Muscle of leg (tissue), 11 donors: ENCODE measurements around the gene APBA2. TPM values are rescaled to one million over a fixed set of nuclear protein-coding genes. Genes with fewer than 3 reads are reported as not detected.

Source experiments
- DNase-seq: peaks from one replicate; pipeline ENCODE4 v3.0.0; 2013
- H3K27ac ChIP-seq: one replicate; pipeline ENCODE4 v1.5.1; 2013; ENCODE audit warnings: mild to moderate bottlenecking, low read length, control low read depth
- H3K27me3 ChIP-seq: one replicate; pipeline ENCODE4 v1.6.1; 2013; ENCODE audit warnings: low read length; ENCODE audit not compliant: control insufficient read depth, insufficient read depth
- H3K36me3 ChIP-seq: one replicate; pipeline ENCODE4 v1.6.1; 2013; ENCODE audit warnings: low read length; ENCODE audit not compliant: control insufficient read depth, insufficient read depth
- H3K4me1 ChIP-seq: one replicate; pipeline ENCODE4 v1.6.1; 2013; ENCODE audit warnings: low read length; ENCODE audit not compliant: control insufficient read depth, insufficient read depth
- H3K4me3 ChIP-seq: one replicate; pipeline ENCODE4 v1.5.1; 2013; ENCODE audit warnings: low read length, control low read depth
- H3K9me3 ChIP-seq: replicated peaks from 2 replicates; pipeline ENCODE4 v1.6.1; 2013; ENCODE audit warnings: low read depth, low read length; ENCODE audit not compliant: control insufficient read depth
- WGBS: methylation state at CpG from one replicate; pipeline ENCODE4 v1.1.5; 2013; ENCODE audit warnings: missing lambda C conversion rate; ENCODE audit not compliant: insufficient coverage; 5-methylcytosine and 5-hydroxymethylcytosine counted together
- polyA plus RNA-seq, 8 donors: library from polyadenylated mRNA; unstranded; fragments of 120-200 nt; gene quantifications; one replicate each; pipeline versions ENCODE4 v1.2.1 to v1.2.3, GENCODE V29; 2013; ENCODE audit warnings: inconsistent platforms in 1 of 8, low replicate concordance in 1 of 8; ENCODE audit not compliant: insufficient read length in 8 of 8, insufficient read depth in 1 of 8
- total RNA-seq: library from RNA; stranded (reverse); fragments of 120-200 nt; gene quantifications from one replicate; pipeline ENCODE4 v1.2.4, GENCODE V29; 2013

APBA2 gene
- total and polyA plus RNA-seq, 9 donors: 4.0 to 9.7 (median 5.7) TPM

GRCh38 chr15:28913171-28913765, 27.5 kb downstream of the APBA2 start:
- Histone ChIP-seq H3K4me3 (no peak overlapping the region), H3K27me3 (peaks cover 4% of the 10 kb centered on the region), H3K4me1 (no peaks in the 10 kb centered on the region), H3K9me3 (no peaks in the 10 kb centered on the region), H3K27ac (no peak overlapping the region), H3K36me3 (no peaks in the 10 kb centered on the region)
- 84% methylated on average over 6 of the region's 9 CpGs for WGBS
- no peak for DNase-seq

GRCh38 chr15:28914046-28914445, 28.3 kb downstream of the APBA2 start:
- Histone ChIP-seq H3K4me3 (no peak overlapping the region), H3K36me3 (no peaks in the 10 kb centered on the region), H3K27ac (no peak overlapping the region), H3K4me1 (no peaks in the 10 kb centered on the region), H3K9me3 (no peaks in the 10 kb centered on the region), H3K27me3 (peaks cover 4% of the 10 kb centered on the region)
- DNase-seq: no peak
- 100% methylated on average over 1 of the region's 3 CpGs for WGBS

GRCh38 chr15:28914483-28915023, 28.8 kb downstream of the APBA2 start:
- Histone ChIP-seq H3K4me3 (no peak overlapping the region), H3K27ac (no peak overlapping the region), H3K9me3 (no peaks in the 10 kb centered on the region), H3K36me3 (no peaks in the 10 kb centered on the region), H3K27me3 (peaks cover 4% of the 10 kb centered on the region), H3K4me1 (no peaks in the 10 kb centered on the region)
- WGBS: 56% methylated on average over 18 of the region's 18 CpGs
- DNase-seq: no peak

- Histone ChIP-seq H3K4me3 (no peak overlapping the region), H3K27ac (no peak overlapping the region), H3K27me3 (peaks cover 4% of the 10 kb centered on the region), H3K36me3 (no peaks in the 10 kb centered on the region), H3K4me1 (no peaks in the 10 kb centered on the region), H3K9me3 (no peaks in the 10 kb centered on the region)
- DNase-seq: no peak
- WGBS: 98% methylated on average over 3 of the region's 3 CpGs
Measured at GRCh38 chr15:28915041-28915810, 29.5 kb downstream of the APBA2 start.

- Histone ChIP-seq H3K4me3 (no peak overlapping the region), H3K9me3 (no peaks in the 10 kb centered on the region), H3K27ac (no peak overlapping the region), H3K4me1 (no peaks in the 10 kb centered on the region), H3K36me3 (no peaks in the 10 kb centered on the region), H3K27me3 (peaks cover 4% of the 10 kb centered on the region)
- 91% methylated on average over 12 of the region's 15 CpGs for WGBS
- DNase-seq: no peak
Measured at GRCh38 chr15:28915935-28916334, 30.2 kb downstream of the APBA2 start.

GRCh38 chr15:28917791-28918140, 32.0 kb downstream of the APBA2 start:
- H3K9me3 ChIP-seq: no peaks in the 10 kb centered on the region
- WGBS: 76% methylated on average over 9 of the region's 9 CpGs
- no peaks in the 10 kb centered on the region for H3K36me3 ChIP-seq
- DNase-seq: no peak
- no peak overlapping the region for H3K4me3 ChIP-seq
- H3K27me3 ChIP-seq: peaks cover 4% of the 10 kb centered on the region
- H3K27ac ChIP-seq: no peak overlapping the region
- H3K4me1 ChIP-seq: no peaks in the 10 kb centered on the region

- Histone ChIP-seq H3K27me3 (peaks cover 4% of the 10 kb centered on the region), H3K4me1 (no peaks in the 10 kb centered on the region), H3K4me3 (no peak overlapping the region), H3K36me3 (no peaks in the 10 kb centered on the region), H3K27ac (no peak overlapping the region), H3K9me3 (no peaks in the 10 kb centered on the region)
- DNase-seq: no peak
- 73% methylated on average over 31 of the region's 41 CpGs for WGBS
Measured at GRCh38 chr15:28918141-28918983, 32.6 kb downstream of the APBA2 start.

GRCh38 chr15:28919201-28919635, 33.4 kb downstream of the APBA2 start:
- Histone ChIP-seq H3K27me3 (peaks cover 4% of the 10 kb centered on the region), H3K4me3 (no peak overlapping the region), H3K4me1 (no peaks in the 10 kb centered on the region), H3K27ac (no peak overlapping the region), H3K36me3 (no peaks in the 10 kb centered on the region), H3K9me3 (no peaks in the 10 kb centered on the region)
- 87% methylated on average over 16 of the region's 17 CpGs for WGBS
- no peak for DNase-seq

GRCh38 chr15:28919679-28920655, 34.2 kb downstream of the APBA2 start:
- WGBS: 80% methylated on average over 10 of the region's 13 CpGs
- no peaks in the 10 kb centered on the region for H3K9me3 ChIP-seq
- no peak overlapping the region for H3K4me3 ChIP-seq
- DNase-seq: no peak
- H3K4me1 ChIP-seq: no peaks in the 10 kb centered on the region
- no peaks in the 10 kb centered on the region for H3K36me3 ChIP-seq
- peaks cover 4% of the 10 kb centered on the region for H3K27me3 ChIP-seq
- H3K27ac ChIP-seq: no peak overlapping the region
